NT2/D1 (cell line): ENCODE measurements around the gene ALAD.
A peak's percentile ranks its signal among the peaks of the same experiment; 100 is the strongest.
"Not testable (repeated sequence)": the region's sequence is repeated elsewhere in the genome, so short reads cannot be mapped to it uniquely, and the experiment has no call there.

Experiments used
- DNase-seq: peaks from one replicate; pipeline ENCODE4 v3.0.0-alpha.2; 2011; ENCODE audit warnings: low read depth, low spot score
- H3K27me3 ChIP-seq: 2 replicates; pipeline ENCODE4 v1.6.0; 2011; ENCODE audit warnings: mild to moderate bottlenecking; ENCODE audit not compliant: insufficient read length, insufficient read depth
- H3K36me3 ChIP-seq: 2 replicates; pipeline ENCODE4 v1.6.1; 2011; ENCODE audit warnings: mild to moderate bottlenecking, low read length, mixed read lengths; ENCODE audit not compliant: insufficient read depth, insufficient read length
- H3K4me1 ChIP-seq: 2 replicates; pipeline ENCODE4 v1.5.1; 2011; ENCODE audit not compliant: insufficient read depth, insufficient read length
- H3K4me3 ChIP-seq: 2 replicates; pipeline ENCODE4 v1.5.1; 2011; ENCODE audit warnings: low read depth; ENCODE audit not compliant: insufficient read length
- H3K9ac ChIP-seq: 2 replicates; pipeline ENCODE4 v1.6.0; 2011; ENCODE audit warnings: low read depth; ENCODE audit not compliant: insufficient read length
- H3K9me3 ChIP-seq: 2 replicates; pipeline ENCODE4 v1.5.1; 2011; ENCODE audit warnings: mild to moderate bottlenecking, low read length; ENCODE audit not compliant: insufficient read depth
- SUZ12 ChIP-seq: IDR thresholded peaks from 2 replicates; pipeline ENCODE4 v1.6.1; 2011; ENCODE audit not compliant: insufficient read length, insufficient read depth; ENCODE audit errors: extremely low read depth
- YY1 ChIP-seq: IDR thresholded peaks from 2 replicates; pipeline ENCODE4 v1.6.1; 2011; ENCODE audit not compliant: insufficient read length, insufficient read depth
- ZNF274 ChIP-seq: IDR thresholded peaks from 2 replicates; pipeline ENCODE4 v1.6.1; 2011; ENCODE audit warnings: mild to moderate bottlenecking, low read depth, low read length

The ALAD gene

DNA sequence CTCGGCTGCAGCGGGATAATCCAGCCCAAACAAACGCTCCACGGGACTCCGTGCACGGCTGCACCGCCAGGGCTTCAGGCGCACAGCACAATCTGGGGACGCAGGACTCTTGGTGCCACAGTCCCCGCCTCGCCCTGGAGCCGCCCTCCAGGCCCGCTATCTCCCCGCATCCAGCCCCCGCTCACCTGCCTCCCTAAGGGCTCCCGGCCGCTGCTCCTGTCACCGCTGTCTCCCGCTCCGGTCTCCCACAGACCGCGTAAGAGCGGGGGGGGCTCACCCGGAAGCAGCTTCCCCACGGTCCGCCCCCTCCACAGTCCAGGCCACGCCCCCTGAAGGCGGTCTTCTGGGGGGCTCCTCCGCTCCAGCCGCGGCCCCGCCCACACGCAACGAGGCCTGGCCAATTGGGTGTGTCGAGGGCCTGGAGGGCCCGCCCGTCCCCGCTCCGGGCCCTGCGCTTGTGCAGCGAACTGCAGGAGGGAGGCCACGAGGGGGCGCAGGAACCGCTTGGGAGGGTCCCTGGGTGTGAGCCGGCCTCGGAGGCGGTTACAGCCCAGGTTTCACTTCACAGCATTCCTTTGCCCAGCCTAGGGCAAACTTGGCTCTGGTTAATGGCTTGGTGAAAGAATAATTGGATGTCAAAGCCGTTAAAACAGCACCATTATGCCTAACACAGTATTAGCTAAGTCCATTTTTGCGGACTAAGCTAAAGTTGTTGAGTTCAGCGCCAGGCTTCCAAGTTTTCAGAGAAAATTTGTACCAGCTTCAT is at the start of gene ALAD:
ALAD (minus strand) TSS at position 258 of the 766 bp plus-strand sequence. CDS start 7,725 bp downstream, outside the sequence.
- Histone ChIP-seq H3K27me3 (no peaks in the 10 kb centered on the region), H3K9ac (peak within 1 kb of the TSS; percentile 94)

DNA sequence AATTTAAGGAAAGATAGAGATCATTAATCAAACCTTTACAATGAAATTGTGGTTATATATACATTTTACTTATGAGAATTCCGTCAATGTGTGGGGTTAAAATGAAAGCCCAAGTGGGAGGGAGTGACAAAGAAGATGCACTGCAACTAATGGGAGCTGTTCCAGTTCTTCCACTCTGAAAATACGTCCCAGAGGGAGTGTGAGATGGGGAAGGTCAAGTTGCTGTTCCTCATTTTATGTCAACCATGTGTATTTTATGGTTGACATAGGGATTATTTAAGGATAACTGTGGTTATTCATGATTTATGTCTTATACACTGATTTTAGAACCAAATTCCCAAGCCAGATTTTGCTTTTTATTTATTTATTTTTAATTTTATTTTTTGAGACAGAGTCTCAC is 48.3 kb upstream of the ALAD start:
- no peak overlapping the region for H3K9ac ChIP-seq
- TF ChIP-seq SUZ12 (no peak), ZNF274 (no peak), YY1 (no peak)
- H3K4me1 ChIP-seq = no peaks in the 10 kb centered on the region
- no peak overlapping the region for H3K4me3 ChIP-seq
- H3K27me3 ChIP-seq = no peaks in the 10 kb centered on the region
- no peak for DNase-seq
- no peaks in the 10 kb centered on the region for H3K9me3 ChIP-seq
- no peaks in the 10 kb centered on the region for H3K36me3 ChIP-seq

More for the DNA sequence above, at the start of gene ALAD:
- DNase-seq = peak; percentile 98
- H3K4me1 ChIP-seq = peaks cover 30% of the 10 kb centered on the region
- TF ChIP-seq ZNF274 (no peak), SUZ12 (no peak), YY1 (no peak)
- H3K9me3 ChIP-seq = no peaks in the 10 kb centered on the region
- H3K36me3 ChIP-seq = peaks cover 4% of the 10 kb centered on the region
- H3K4me3 ChIP-seq = peak within 1 kb of the TSS; percentile 94

- no peaks in the 10 kb centered on the region for H3K9me3 ChIP-seq
- H3K36me3 ChIP-seq = no peaks in the 10 kb centered on the region
- H3K27me3 ChIP-seq = no peaks in the 10 kb centered on the region
- H3K4me1 ChIP-seq = no peaks in the 10 kb centered on the region
- no peak overlapping the region for H3K9ac ChIP-seq
- no peak for DNase-seq
- H3K4me3 ChIP-seq = no peak overlapping the region
- TF ChIP-seq YY1 (no peak), SUZ12 (no peak), ZNF274 (no peak)
These were observed 45.2 kb upstream of the ALAD start for GRCh38 chr9:113446323-113446740.

DNA sequence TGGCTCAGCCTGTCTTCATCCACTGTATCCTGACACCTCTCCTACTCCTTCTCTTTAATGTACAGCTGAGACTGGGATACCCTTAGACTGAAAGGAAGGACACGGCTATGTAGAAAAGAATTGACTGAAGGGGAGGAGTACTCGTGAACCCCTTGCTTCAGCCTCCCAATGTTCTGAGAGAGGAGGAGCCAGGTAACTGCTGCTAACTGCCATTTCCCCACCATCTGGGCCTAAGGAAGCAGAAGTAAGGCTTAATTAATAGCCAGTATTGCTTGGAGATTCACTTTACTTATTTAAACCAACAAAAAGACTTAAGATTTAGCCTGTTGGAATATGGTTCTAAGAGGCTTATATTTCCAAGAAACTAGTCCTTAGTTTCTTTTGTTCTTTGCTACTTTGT is 43.7 kb upstream of the ALAD start:
- no peaks in the 10 kb centered on the region for H3K36me3 ChIP-seq
- H3K27me3 ChIP-seq = no peaks in the 10 kb centered on the region
- no peak overlapping the region for H3K9ac ChIP-seq
- no peak for DNase-seq
- no peak overlapping the region for H3K4me3 ChIP-seq
- no peaks in the 10 kb centered on the region for H3K4me1 ChIP-seq
- H3K9me3 ChIP-seq = no peaks in the 10 kb centered on the region
- TF ChIP-seq SUZ12 (no peak), ZNF274 (no peak), YY1 (no peak)

- not testable (repeated sequence) for H3K27me3 ChIP-seq, H3K9ac ChIP-seq, H3K4me3 ChIP-seq, H3K36me3 ChIP-seq, H3K9me3 ChIP-seq, DNase-seq, H3K4me1 ChIP-seq
These were observed 36.6 kb upstream of the ALAD start for GRCh38 chr9:113437716-113438115.

- H3K9me3 ChIP-seq = no peaks in the 10 kb centered on the region
- H3K27me3 ChIP-seq = no peaks in the 10 kb centered on the region
- TF ChIP-seq SUZ12 (no peak), ZNF274 (no peak), YY1 (no peak)
These were observed 35.8 kb upstream of the ALAD start for GRCh38 chr9:113436728-113437515.

GRCh38 chr9:113431191-113431590 is 30.1 kb upstream of the ALAD start:
- no peak for TF ChIP-seq ZNF274
- TF ChIP-seq SUZ12 = no peak
- no peak for TF ChIP-seq YY1
- H3K9ac ChIP-seq = no peak overlapping the region
- no peaks in the 10 kb centered on the region for H3K4me1 ChIP-seq
- H3K36me3 ChIP-seq = no peaks in the 10 kb centered on the region
- H3K27me3 ChIP-seq = no peaks in the 10 kb centered on the region
- no peak for DNase-seq
- no peaks in the 10 kb centered on the region for H3K9me3 ChIP-seq
- H3K4me3 ChIP-seq = no peak overlapping the region

More at GRCh38 chr9:113436728-113437515, 35.8 kb upstream of the ALAD start:
- H3K36me3 ChIP-seq = no peaks in the 10 kb centered on the region
- no peak for DNase-seq
- no peak overlapping the region for H3K4me3 ChIP-seq
- H3K4me1 ChIP-seq = no peaks in the 10 kb centered on the region
- no peak overlapping the region for H3K9ac ChIP-seq
